ENCODE data around the gene GLRX5. TPM values are rescaled to one million over a fixed set of nuclear protein-coding genes. Genes with fewer than 3 reads are reported as not detected.

The GLRX5 gene
- total RNA-seq, 2 experiments from 2014 or later: 11.3 to 11.9 TPM

- no peaks in the 10 kb centered on the region for H3K27me3 ChIP-seq (ENCODE audit: control insufficient read depth in 1 of 2, insufficient read depth in 2 of 2, low read length in 2 of 2)
- no peak overlapping the region for H3K27ac ChIP-seq (ENCODE audit: low read depth in 1 of 2, low read length in 2 of 2)
- H3K9me3 Mint-ChIP-seq: no peaks in the 10 kb centered on the region
- no peak overlapping the region for H3K4me3 Mint-ChIP-seq
- CTCF ChIA-PET: interaction anchor here (1.6 kb wide), 1 partner anchor 13 kb away, joined by 4 read pairs; no protein-coding TSS in a partner anchor
- ATAC-seq (ENCODE audit: poor library complexity) (no peak), DNase-seq (no peak)
- H3K4me3 ChIP-seq (ENCODE audit: low read length): no peak overlapping the region
- intact Hi-C loops (cut with DNase I, micrococcal nuclease): no loop called here
- H3K9me3 ChIP-seq (ENCODE audit: control insufficient read depth in 1 of 2, insufficient read depth in 1 of 2, low read length in 2 of 2): no peaks in the 10 kb centered on the region
- H3K4me1 Mint-ChIP-seq (ENCODE audit: low read depth): peaks cover 67% of the 10 kb centered on the region
- H3K4me1 ChIP-seq (ENCODE audit: insufficient read depth, low read length): peaks cover 76% of the 10 kb centered on the region
- POLR2A ChIA-PET: interaction anchor here (0.6 to 1.7 kb wide), 2 partner anchors 65 to 68 kb away, joined by 4 to 6 read pairs; no protein-coding TSS in a partner anchor
- TF ChIP-seq CTCF (IDR thresholded peaks at IDR 0.05): no peak
- H3K36me3 ChIP-seq (ENCODE audit: insufficient read depth, low read length): peaks cover 32% of the 10 kb centered on the region
- H3K36me3 Mint-ChIP-seq (ENCODE audit: low read depth): peaks cover 45% of the 10 kb centered on the region
- no peak overlapping the region for H3K27ac Mint-ChIP-seq
- no peaks in the 10 kb centered on the region for H3K27me3 Mint-ChIP-seq
Observed at GRCh38 chr14:95510804-95511203, 24.0 kb upstream of the GLRX5 start.

- Mint-ChIP-seq H3K27ac (no peak overlapping the region), H3K27me3 (no peaks in the 10 kb centered on the region), H3K36me3 (ENCODE audit: low read depth) (peaks cover 37% of the 10 kb centered on the region), H3K9me3 (no peaks in the 10 kb centered on the region), H3K4me3 (no peak overlapping the region), H3K4me1 (ENCODE audit: low read depth) (peaks cover 67% of the 10 kb centered on the region)
- ChIA-PET POLR2A (interaction anchor here (1.7 kb wide), 1 partner anchor 69 kb away, joined by 6 read pairs; no protein-coding TSS in a partner anchor), CTCF (interaction anchor here (1.6 kb wide), 1 partner anchor 12 kb away, joined by 4 read pairs; no protein-coding TSS in a partner anchor)
- intact Hi-C loops (cut with DNase I, micrococcal nuclease): no loop called here
- peak in 1 of 14 experiments; percentile 6 for DNase-seq
- peaks cover 70% of the 10 kb centered on the region for H3K4me1 ChIP-seq (ENCODE audit: insufficient read depth, low read length)
- H3K9me3 ChIP-seq (ENCODE audit: control insufficient read depth in 1 of 2, insufficient read depth in 1 of 2, low read length in 2 of 2): no peaks in the 10 kb centered on the region
- no peak for ATAC-seq (ENCODE audit: poor library complexity)
- no peak for TF ChIP-seq CTCF (IDR thresholded peaks at IDR 0.05)
- no peaks in the 10 kb centered on the region for H3K27me3 ChIP-seq (ENCODE audit: control insufficient read depth in 1 of 2, insufficient read depth in 2 of 2, low read length in 2 of 2)
- no peak overlapping the region for H3K27ac ChIP-seq (ENCODE audit: low read depth in 1 of 2, low read length in 2 of 2)
- peaks cover 27% of the 10 kb centered on the region for H3K36me3 ChIP-seq (ENCODE audit: insufficient read depth, low read length)
- H3K4me3 ChIP-seq (ENCODE audit: low read length): no peak overlapping the region
Observed at GRCh38 chr14:95511687-95512086, 23.2 kb upstream of the GLRX5 start.

DNA sequence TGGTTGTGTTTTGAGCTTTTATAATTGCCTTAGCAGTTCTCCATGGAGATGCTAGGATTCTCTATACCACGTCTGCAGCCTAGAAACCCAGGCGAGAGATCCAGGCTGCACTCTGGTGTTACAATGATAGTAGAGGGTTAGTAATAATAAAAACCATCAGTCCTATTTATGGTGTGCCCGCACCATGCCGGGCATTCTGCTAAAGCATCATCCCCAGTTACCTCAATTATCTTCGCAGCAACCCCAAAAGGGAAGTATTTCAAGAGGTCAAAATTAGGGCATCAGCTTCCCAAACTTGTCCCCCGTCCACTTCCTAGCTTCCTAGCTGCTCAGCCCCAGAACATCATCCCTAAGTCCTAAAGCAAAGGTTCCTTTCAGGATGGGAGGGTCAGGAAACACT lies 21.6 kb upstream of the GLRX5 start:
- H3K4me3 Mint-ChIP-seq: peak overlapping the region; percentile 49

More for the DNA sequence above, 21.6 kb upstream of the GLRX5 start:
- Histone ChIP-seq H3K27me3 (ENCODE audit: control insufficient read depth in 1 of 2, insufficient read depth in 2 of 2, low read length in 2 of 2) (no peaks in the 10 kb centered on the region), H3K36me3 (ENCODE audit: insufficient read depth, low read length) (peaks cover 18% of the 10 kb centered on the region), H3K9me3 (ENCODE audit: control insufficient read depth in 1 of 2, insufficient read depth in 1 of 2, low read length in 2 of 2) (no peaks in the 10 kb centered on the region), H3K4me3 (ENCODE audit: low read length) (no peak overlapping the region), H3K27ac (ENCODE audit: low read depth in 1 of 2, low read length in 2 of 2) (no peak overlapping the region), H3K4me1 (ENCODE audit: insufficient read depth, low read length) (peaks cover 71% of the 10 kb centered on the region)
- intact Hi-C loops (cut with DNase I, micrococcal nuclease): no loop called here
- no peak for TF ChIP-seq CTCF (IDR thresholded peaks at IDR 0.05)
- Mint-ChIP-seq H3K36me3 (ENCODE audit: low read depth) (peaks cover 24% of the 10 kb centered on the region), H3K9me3 (no peaks in the 10 kb centered on the region), H3K27ac (peak overlapping the region; percentile 84), H3K27me3 (no peaks in the 10 kb centered on the region), H3K4me1 (ENCODE audit: low read depth) (peaks cover 69% of the 10 kb centered on the region)
- CTCF ChIA-PET: interaction anchor here (0.7 to 1.2 kb wide), 5 partner anchors 10 to 71 kb away, joined by 3 to 5 read pairs (median 3); no protein-coding TSS in a partner anchor
- DNase-seq: no peak
- no peak for ATAC-seq (ENCODE audit: poor library complexity)
- POLR2A ChIA-PET: interaction anchor here (1.1 to 1.2 kb wide), 2 partner anchors 10 to 49 kb away, joined by 4 read pairs; no protein-coding TSS in a partner anchor

Data from CD4-positive, alpha-beta T cell (primary cell).